DOHH2 (cell line): Measurements from ENCODE around the gene RNF224.

Source experiments
- CTCF ChIP-seq: fragments of 200-600 bp; sonication (generic); IDR thresholded peaks from one replicate; pipeline ENCODE4 v1.5.1; 2014; ENCODE audit warnings: antibody characterized with exemption, mild to moderate bottlenecking, low read depth, low read length; ENCODE audit not compliant: poor library complexity, severe bottlenecking
- EZH2phosphoT487 ChIP-seq: fragments of 200-600 bp; sonication (generic); IDR thresholded peaks from 2 replicates; pipeline ENCODE4 v1.6.1; 2017; ENCODE audit warnings: borderline replicate concordance, mild to moderate bottlenecking, antibody characterized with exemption, low read length, moderate library complexity, mixed read lengths

- TF ChIP-seq CTCF (no peak), EZH2phosphoT487 (no peak)
Observed at GRCh38 chr9:137268538-137269201, 41.4 kb downstream of the RNF224 start.
